MM.1S (cell line): ENCODE measurements around the gene BEND5.

Experiments used
- DNase-seq: peaks from one replicate; pipeline ENCODE4 v3.0.0-alpha.2; 2015
- H2AFZ ChIP-seq: fragments of 300-600 bp; sonication (generic); 2 replicates; pipeline ENCODE4 v1.6.0; 2016; ENCODE audit warnings: antibody characterized with exemption, low read length
- H3F3A ChIP-seq: fragments of 300-600 bp; sonication (generic); 2 replicates; pipeline ENCODE4 v1.6.1; 2016; ENCODE audit warnings: mild to moderate bottlenecking, antibody characterized with exemption, low read length, moderate library complexity, mixed read lengths; ENCODE audit not compliant: insufficient read depth
- H3K27ac ChIP-seq: fragments of 300-600 bp; sonication (generic); 2 replicates; pipeline ENCODE4 v1.5.1; 2016; ENCODE audit warnings: mild to moderate bottlenecking, low read length
- H3K27me3 ChIP-seq: fragments of 300-600 bp; sonication (generic); replicated peaks from 2 replicates; pipeline ENCODE4 v1.6.0; 2016; ENCODE audit warnings: low read length; ENCODE audit not compliant: insufficient read depth
- H3K36me3 ChIP-seq: fragments of 300-600 bp; sonication (generic); replicated peaks from 2 replicates; pipeline ENCODE4 v1.6.1; 2016; ENCODE audit warnings: mild to moderate bottlenecking, low read length, mixed read lengths; ENCODE audit not compliant: insufficient read depth
- H3K4me1 ChIP-seq: fragments of 300-600 bp; sonication (generic); 2 replicates; pipeline ENCODE4 v1.6.1; 2016; ENCODE audit warnings: low read length, mixed read lengths
- H3K4me2 ChIP-seq: fragments of 300-600 bp; sonication (generic); 2 replicates; pipeline ENCODE4 v1.6.0; 2016; ENCODE audit warnings: low read depth, low read length
- H3K4me3 ChIP-seq: fragments of 300-600 bp; sonication (generic); 2 replicates; pipeline ENCODE4 v1.5.1; 2016; ENCODE audit warnings: low read length, mixed read lengths
- H3K79me2 ChIP-seq: fragments of 300-600 bp; sonication (generic); 2 replicates; pipeline ENCODE4 v1.6.1; 2016; ENCODE audit warnings: mixed run types, low read length, mixed read lengths
- H3K9ac ChIP-seq: fragments of 300-600 bp; sonication (generic); 2 replicates; pipeline ENCODE4 v1.6.1; 2016; ENCODE audit warnings: low read length, mixed read lengths
- H3K9me2 ChIP-seq: fragments of 300-600 bp; sonication (generic); replicated peaks from 2 replicates; pipeline ENCODE4 v1.6.1; 2016; ENCODE audit warnings: mild to moderate bottlenecking, low read length, mixed read lengths; ENCODE audit not compliant: insufficient read depth
- H3K9me3 ChIP-seq: fragments of 300-600 bp; sonication (generic); replicated peaks from 2 replicates; pipeline ENCODE4 v1.6.1; 2016; ENCODE audit warnings: mild to moderate bottlenecking, low read length, mixed read lengths; ENCODE audit not compliant: insufficient read depth
- H4K20me1 ChIP-seq: fragments of 300-600 bp; sonication (generic); 2 replicates; pipeline ENCODE4 v1.6.1; 2016; ENCODE audit warnings: mild to moderate bottlenecking, low read length, moderate library complexity, mixed read lengths; ENCODE audit not compliant: insufficient read depth
- CTCF ChIP-seq: fragments of 300-600 bp; sonication (generic); IDR thresholded peaks from 2 replicates; pipeline ENCODE4 v1.5.1; 2016; ENCODE audit warnings: antibody characterized with exemption, low read length, mixed read lengths
- EZH2 ChIP-seq: fragments of 300-600 bp; sonication (generic); optimal IDR thresholded peaks from 2 replicates; pipeline ENCODE3; 2017; ENCODE audit warnings: low read depth, mild to moderate bottlenecking, antibody characterized with exemption, low read length, mixed read lengths
- EZH2phosphoT487 ChIP-seq: fragments of 300-600 bp; sonication (generic); IDR thresholded peaks from 2 replicates; pipeline ENCODE4 v1.6.1; 2018; ENCODE audit warnings: antibody characterized with exemption, low read length

Gene BEND5

DNA sequence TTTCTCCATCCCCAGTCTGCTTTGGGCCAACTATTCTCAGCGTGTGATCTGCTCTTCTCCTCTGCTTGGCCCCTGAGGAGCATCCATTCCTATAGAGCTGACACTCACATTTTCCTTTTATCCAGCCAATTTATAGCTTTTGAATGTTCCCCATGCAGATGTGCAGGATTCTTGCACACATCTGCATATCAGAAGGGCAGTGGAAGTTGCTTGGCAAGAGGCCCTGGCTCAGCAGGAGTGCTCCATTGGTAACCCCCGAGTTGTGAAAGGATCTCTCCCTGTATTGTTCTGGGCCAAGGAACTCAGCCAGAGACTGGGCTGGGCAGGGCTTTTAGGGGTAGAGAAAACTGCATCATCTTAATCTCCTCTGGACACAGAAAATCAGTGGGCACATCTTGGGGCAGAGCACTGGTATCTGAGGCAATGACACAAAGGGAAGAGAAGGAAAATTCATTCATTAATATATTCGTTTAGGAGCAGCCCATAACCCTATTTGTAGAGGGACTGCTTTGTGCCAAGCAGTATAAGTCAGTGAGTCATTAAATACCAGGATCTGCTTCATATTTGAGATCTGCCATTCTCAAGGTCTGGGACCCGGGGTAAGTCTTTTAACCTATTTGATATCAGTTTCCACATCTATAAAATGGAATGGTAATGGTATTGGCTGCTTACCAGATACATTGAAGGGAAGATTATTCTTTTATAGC, 31.0 kb upstream of the BEND5 start:
- no peak for DNase-seq
- Histone ChIP-seq H3K4me1 (no peaks in the 10 kb centered on the region), H4K20me1 (no peaks in the 10 kb centered on the region), H3K27me3 (no peaks in the 10 kb centered on the region), H3F3A (no peaks in the 10 kb centered on the region), H3K9me2 (no peaks in the 10 kb centered on the region), H3K36me3 (no peaks in the 10 kb centered on the region), H3K4me3 (no peak overlapping the region), H3K27ac (no peak overlapping the region), H3K4me2 (no peak overlapping the region), H2AFZ (no peak overlapping the region), H3K9me3 (no peaks in the 10 kb centered on the region), H3K9ac (no peak overlapping the region), H3K79me2 (no peaks in the 10 kb centered on the region)
- TF ChIP-seq EZH2phosphoT487 (no peak), CTCF (no peak), EZH2 (no peak)

DNA sequence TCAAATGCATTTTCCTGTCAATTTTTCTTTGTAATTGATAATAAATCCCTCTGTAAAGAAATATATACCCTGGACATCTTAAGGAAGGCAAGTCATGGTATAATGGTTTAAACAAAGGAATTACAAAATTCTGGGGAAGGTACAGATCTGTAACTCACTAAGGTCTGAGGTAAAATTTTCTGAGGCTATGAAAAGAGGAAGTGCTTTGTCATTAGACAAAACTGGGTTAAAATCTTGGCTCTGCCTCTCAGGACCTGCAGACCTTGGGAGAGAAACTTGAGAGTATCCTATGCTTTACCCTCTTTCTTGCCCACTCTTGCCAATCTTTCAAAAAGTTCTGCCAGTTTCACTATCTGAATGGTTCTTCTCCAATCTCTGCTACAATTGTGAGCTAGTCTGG, 26.8 kb upstream of the BEND5 start:
- Histone ChIP-seq H3K4me1 (no peaks in the 10 kb centered on the region), H3K79me2 (no peaks in the 10 kb centered on the region), H3K27ac (no peak overlapping the region), H3K36me3 (no peaks in the 10 kb centered on the region), H3K27me3 (no peaks in the 10 kb centered on the region), H3K9me3 (no peaks in the 10 kb centered on the region), H3K9ac (no peak overlapping the region), H3K4me3 (no peak overlapping the region), H3F3A (no peaks in the 10 kb centered on the region), H3K9me2 (no peaks in the 10 kb centered on the region), H2AFZ (no peak overlapping the region), H3K4me2 (no peak overlapping the region), H4K20me1 (no peaks in the 10 kb centered on the region)
- TF ChIP-seq EZH2 (no peak), EZH2phosphoT487 (no peak), CTCF (no peak)
- DNase-seq, result no peak

DNA sequence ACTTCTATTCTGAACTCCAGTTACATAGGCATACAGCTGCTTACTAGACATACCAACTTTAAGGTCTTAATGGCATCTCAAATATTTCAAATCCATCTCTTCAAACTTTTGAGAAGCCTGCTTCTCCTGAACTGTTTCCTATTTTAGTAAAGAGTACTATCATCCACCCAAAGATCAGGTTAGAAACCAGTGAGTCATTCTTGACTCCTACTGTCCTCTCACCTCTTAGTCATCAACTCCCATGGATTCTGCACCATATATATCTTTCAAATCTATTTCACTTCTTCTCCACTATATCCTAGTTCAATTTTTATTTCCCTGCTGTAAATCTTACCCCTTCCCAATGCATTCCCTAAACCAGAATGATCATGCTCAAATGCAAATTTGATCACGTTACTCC, 18.1 kb upstream of the BEND5 start:
- H3K9me3 ChIP-seq, result no peaks in the 10 kb centered on the region
- no peak overlapping the region for H2AFZ ChIP-seq
- no peak overlapping the region for H3K9ac ChIP-seq
- peaks cover 40% of the 10 kb centered on the region for H3K4me1 ChIP-seq
- no peaks in the 10 kb centered on the region for H3K79me2 ChIP-seq
- DNase-seq, result no peak
- H4K20me1 ChIP-seq, result no peaks in the 10 kb centered on the region
- H3K4me2 ChIP-seq, result peak overlapping the region; percentile 11; the same call in 1 of the 2 replicates
- TF ChIP-seq EZH2phosphoT487 (no peak), CTCF (no peak), EZH2 (no peak)
- no peaks in the 10 kb centered on the region for H3K36me3 ChIP-seq
- H3K27ac ChIP-seq, result no peak overlapping the region
- H3K4me3 ChIP-seq, result no peak overlapping the region
- H3K27me3 ChIP-seq, result no peaks in the 10 kb centered on the region
- peaks cover 4% of the 10 kb centered on the region; the same call in 1 of the 2 replicates for H3F3A ChIP-seq
- H3K9me2 ChIP-seq, result no peaks in the 10 kb centered on the region
